Activated naive CD8-positive, alpha-beta T cell treated with anti-CD3 and anti-CD28 coated beads, Interleukin-2, amount 10 ng/mL, durations not matched to agents 7 days and 5 days (primary cell): ENCODE measurements around the gene FAF1. TPM values are rescaled to one million over a fixed set of nuclear protein-coding genes. Genes with fewer than 3 reads are reported as not detected.

Source experiments
- ATAC-seq: fragments of 150-1000 bp; cut with Tn5 transposase; one replicate; pipeline ENCODE4 v1.10.0; 2021; ENCODE audit warnings: low read depth, moderate library complexity
- POLR2A ChIA-PET: fragments of 350-600 bp; sonication (Branson Sonifier 250); formaldehyde crosslinking; loops from one replicate; lab custom pipeline; 2021; ENCODE audit warnings: antibody characterized with exemption; lab: Charles Lee
- DNase-seq: peaks from one replicate; pipeline ENCODE4 v3.0.0; 2021
- H3K27ac Mint-ChIP-seq: one replicate; pipeline ENCODE4 v1.8.0; 2022; ENCODE audit warnings: mild to moderate bottlenecking, mixed read lengths
- H3K27me3 Mint-ChIP-seq: one replicate; pipeline ENCODE4 v1.8.0; 2022; ENCODE audit warnings: mild to moderate bottlenecking, moderate library complexity, mixed read lengths
- H3K36me3 Mint-ChIP-seq: one replicate; pipeline ENCODE4 v1.8.0; 2021; ENCODE audit warnings: mild to moderate bottlenecking, mixed read lengths
- H3K4me1 Mint-ChIP-seq: one replicate; pipeline ENCODE4 v1.8.0; 2021; ENCODE audit warnings: mixed read lengths
- H3K4me3 Mint-ChIP-seq: one replicate; pipeline ENCODE4 v1.8.0; 2022; ENCODE audit warnings: mild to moderate bottlenecking, moderate library complexity, mixed read lengths
- H3K9me3 Mint-ChIP-seq: one replicate; pipeline ENCODE4 v1.8.0; 2021; ENCODE audit warnings: mixed read lengths
- total RNA-seq, 2 experiments: library from RNA; stranded (reverse); gene quantifications; one replicate each; pipeline ENCODE4 v1.2.3, GENCODE V29; 2021

Gene FAF1
- total RNA-seq, 2 experiments from 2014 or later = 70.3 to 75.2 TPM

GRCh38 chr1:50416553-50417453, 543.3 kb downstream of the FAF1 start:
- Mint-ChIP-seq H3K4me1 (peaks cover 22% of the 10 kb centered on the region), H3K4me3 (peak overlapping the region; percentile 14), H3K36me3 (peaks cover 2% of the 10 kb centered on the region), H3K9me3 (peaks cover 2% of the 10 kb centered on the region), H3K27ac (peak overlapping the region; percentile 55), H3K27me3 (peaks cover 77% of the 10 kb centered on the region)
- ATAC-seq (no peak), DNase-seq (peak; percentile 35)
- POLR2A ChIA-PET = no interaction called here

- DNase-seq (no peak), ATAC-seq (no peak)
- no peak overlapping the region for H3K4me3 Mint-ChIP-seq
- peaks cover 2% of the 10 kb centered on the region for H3K36me3 Mint-ChIP-seq
- peaks cover 20% of the 10 kb centered on the region for H3K4me1 Mint-ChIP-seq
- H3K27ac Mint-ChIP-seq = peak overlapping the region; percentile 55
- POLR2A ChIA-PET = no interaction called here
- peaks cover 2% of the 10 kb centered on the region for H3K9me3 Mint-ChIP-seq
- H3K27me3 Mint-ChIP-seq = peaks cover 76% of the 10 kb centered on the region
These were observed 543.9 kb downstream of the FAF1 start for GRCh38 chr1:50416150-50416527.

- DNase-seq (no peak), ATAC-seq (no peak)
- POLR2A ChIA-PET = no interaction called here
- Mint-ChIP-seq H3K27ac (no peak overlapping the region), H3K4me3 (no peak overlapping the region), H3K9me3 (peaks cover 2% of the 10 kb centered on the region), H3K27me3 (peaks cover 78% of the 10 kb centered on the region), H3K4me1 (peaks cover 19% of the 10 kb centered on the region), H3K36me3 (peaks cover 2% of the 10 kb centered on the region)
These were observed 544.6 kb downstream of the FAF1 start for GRCh38 chr1:50415235-50416149.

- no peak for ATAC-seq
- DNase-seq = no peak
- POLR2A ChIA-PET = no interaction called here
- Mint-ChIP-seq H3K27ac (no peak overlapping the region), H3K4me1 (peaks cover 12% of the 10 kb centered on the region), H3K4me3 (no peak overlapping the region), H3K27me3 (peaks cover 78% of the 10 kb centered on the region), H3K36me3 (no peaks in the 10 kb centered on the region), H3K9me3 (peaks cover 2% of the 10 kb centered on the region)
These were observed 545.2 kb downstream of the FAF1 start for GRCh38 chr1:50414853-50415234.

GRCh38 chr1:50412813-50413476, 547.1 kb downstream of the FAF1 start:
- DNase-seq (no peak), ATAC-seq (no peak)
- Mint-ChIP-seq H3K4me1 (peaks cover 10% of the 10 kb centered on the region), H3K27me3 (peaks cover 80% of the 10 kb centered on the region), H3K36me3 (no peaks in the 10 kb centered on the region), H3K9me3 (peaks cover 2% of the 10 kb centered on the region), H3K27ac (no peak overlapping the region), H3K4me3 (no peak overlapping the region)
- POLR2A ChIA-PET = no interaction called here

- POLR2A ChIA-PET = no interaction called here
- H3K36me3 Mint-ChIP-seq = no peaks in the 10 kb centered on the region
- no peaks in the 10 kb centered on the region for H3K4me1 Mint-ChIP-seq
- H3K27ac Mint-ChIP-seq = no peak overlapping the region
- H3K9me3 Mint-ChIP-seq = no peaks in the 10 kb centered on the region
- ATAC-seq = no peak
- no peak for DNase-seq
- H3K27me3 Mint-ChIP-seq = peaks cover 61% of the 10 kb centered on the region
- no peak overlapping the region for H3K4me3 Mint-ChIP-seq
These were observed 554.3 kb downstream of the FAF1 start for GRCh38 chr1:50405814-50406213.

- no peaks in the 10 kb centered on the region for H3K36me3 Mint-ChIP-seq
- POLR2A ChIA-PET = no interaction called here
- H3K9me3 Mint-ChIP-seq = peaks cover 2% of the 10 kb centered on the region
- H3K27me3 Mint-ChIP-seq = peaks cover 13% of the 10 kb centered on the region
- DNase-seq = no peak
- ATAC-seq = no peak
- H3K27ac Mint-ChIP-seq = no peak overlapping the region
- H3K4me1 Mint-ChIP-seq = no peaks in the 10 kb centered on the region
- no peak overlapping the region for H3K4me3 Mint-ChIP-seq
These were observed 566.4 kb downstream of the FAF1 start for GRCh38 chr1:50393522-50394120.

Other genes with a start within 250 kb of the FAF1 start
- gene CDKN2C, start 10.0 kb upstream of the FAF1 start, total RNA-seq = 10 to 100 TPM; 52.5 to 62.9 TPM
- gene C1orf185, start 142.0 kb upstream of the FAF1 start, total RNA-seq = not detected